K562 (cell line): Measurements from ENCODE around the gene TARBP1. TPM values are rescaled to one million over a fixed set of nuclear protein-coding genes. Genes with fewer than 3 reads are reported as not detected.

Experiments used
- CAMTA2 ChIP-seq: fragments of 250-450 bp; sonication (Bioruptor Pico); conservative IDR thresholded peaks from 2 replicates; pipeline ENCODE4 v1.5.1; 2022
- CHD1 ChIP-seq: fragments of 200-600 bp; sonication (generic); IDR thresholded peaks from one replicate; pipeline ENCODE4 v1.6.1; 2012; ENCODE audit warnings: mild to moderate bottlenecking, moderate library complexity, low read length, inconsistent platforms
- ERF ChIP-seq: fragments of 450-650 bp; formaldehyde crosslinking; IDR thresholded peaks from 2 replicates; pipeline ENCODE4 v1.4.0; 2020; ENCODE audit warnings: mild to moderate bottlenecking, mixed read lengths
- RBM14 ChIP-seq: fragments of 200-400 bp; formaldehyde crosslinking; IDR thresholded peaks from 2 replicates; pipeline ENCODE4 v1.6.1; 2018; ENCODE audit warnings: low read depth, mild to moderate bottlenecking, low read length, moderate library complexity, borderline replicate concordance; ENCODE audit not compliant: insufficient read depth
- SNRNP70 ChIP-seq: fragments of 200-400 bp; formaldehyde crosslinking; optimal IDR thresholded peaks from 2 replicates; pipeline ENCODE3; 2017; ENCODE audit warnings: low read depth, low read length
- TSHZ1 ChIP-seq: fragments of 250-450 bp; sonication (Bioruptor Pico); IDR thresholded peaks from 2 replicates; pipeline ENCODE4 v1.4.0; 2020; ENCODE audit warnings: mild to moderate bottlenecking, moderate library complexity
- ZFPM2 ChIP-seq: fragments of 250-450 bp; sonication (Bioruptor Pico); IDR thresholded peaks from 2 replicates; pipeline ENCODE4 v1.5.1; 2022; ENCODE audit warnings: mild to moderate bottlenecking
- ZNF41 ChIP-seq: fragments of 250-450 bp; sonication (Bioruptor Pico); conservative IDR thresholded peaks from 2 replicates; pipeline ENCODE4 v1.4.0; 2020; ENCODE audit warnings: mild to moderate bottlenecking
- polyA plus RNA-seq, 8 experiments: library from polyadenylated mRNA; depleted of rRNA in 4 of 8; stranded (reverse) in 5 of 8; unstranded in 3 of 8; fragments of >200 nt; fragmentation: Nextera tagmentation in 2 of 8; fragmentation: Illumina TruSeq in 1 of 8; extraction: Ambion mirVana in 2 of 8; extraction: Trizol in 1 of 8; gene quantifications; 2 replicates each; pipeline versions ENCODE4 v1.2.1 to v1.2.3, GENCODE V29; 2011 to 2014; ENCODE audit warnings: inconsistent platforms in 1 of 8, missing spikeins in 1 of 8
- total RNA-seq, 7 experiments: library from RNA; depleted of rRNA in 6 of 7; stranded (reverse); fragments of >200 nt in 6 of 7; fragmentation: Illumina TruSeq in 2 of 7; extraction: Trizol in 2 of 7; gene quantifications; 2 replicates each; pipeline versions ENCODE4 v1.2.1 to v1.2.3, GENCODE V29; 2011 to 2021; ENCODE audit warnings: low replicate concordance in 1 of 7
- TF ChIP-seq, protein P1 (sequence below): sonication (generic); formaldehyde crosslinking; IDR thresholded peaks from 2 replicates; pipeline ENCODE4 v1.8.0; 2022; ENCODE audit warnings: mild to moderate bottlenecking, missing genetic modification reagents
- TF ChIP-seq, protein P2 (sequence below): fragments of 200-800 bp; sonication (Bioruptor generic); IDR thresholded peaks from 2 replicates; pipeline ENCODE4 v1.6.1; 2016; ENCODE audit warnings: missing genetic modification characterization, missing compliant biosample characterization

TARBP1 gene
- total and polyA plus RNA-seq, 9 of the 15 experiments (the other 6 are each of a cell fraction or from before 2014, with no cell fraction given): 8.8 to 48.0 (median 22.9) TPM

GRCh38 chr1:234478481-234479309 lies at the start of gene TARBP1 (continued):
- TF ChIP-seq, protein P1, sequence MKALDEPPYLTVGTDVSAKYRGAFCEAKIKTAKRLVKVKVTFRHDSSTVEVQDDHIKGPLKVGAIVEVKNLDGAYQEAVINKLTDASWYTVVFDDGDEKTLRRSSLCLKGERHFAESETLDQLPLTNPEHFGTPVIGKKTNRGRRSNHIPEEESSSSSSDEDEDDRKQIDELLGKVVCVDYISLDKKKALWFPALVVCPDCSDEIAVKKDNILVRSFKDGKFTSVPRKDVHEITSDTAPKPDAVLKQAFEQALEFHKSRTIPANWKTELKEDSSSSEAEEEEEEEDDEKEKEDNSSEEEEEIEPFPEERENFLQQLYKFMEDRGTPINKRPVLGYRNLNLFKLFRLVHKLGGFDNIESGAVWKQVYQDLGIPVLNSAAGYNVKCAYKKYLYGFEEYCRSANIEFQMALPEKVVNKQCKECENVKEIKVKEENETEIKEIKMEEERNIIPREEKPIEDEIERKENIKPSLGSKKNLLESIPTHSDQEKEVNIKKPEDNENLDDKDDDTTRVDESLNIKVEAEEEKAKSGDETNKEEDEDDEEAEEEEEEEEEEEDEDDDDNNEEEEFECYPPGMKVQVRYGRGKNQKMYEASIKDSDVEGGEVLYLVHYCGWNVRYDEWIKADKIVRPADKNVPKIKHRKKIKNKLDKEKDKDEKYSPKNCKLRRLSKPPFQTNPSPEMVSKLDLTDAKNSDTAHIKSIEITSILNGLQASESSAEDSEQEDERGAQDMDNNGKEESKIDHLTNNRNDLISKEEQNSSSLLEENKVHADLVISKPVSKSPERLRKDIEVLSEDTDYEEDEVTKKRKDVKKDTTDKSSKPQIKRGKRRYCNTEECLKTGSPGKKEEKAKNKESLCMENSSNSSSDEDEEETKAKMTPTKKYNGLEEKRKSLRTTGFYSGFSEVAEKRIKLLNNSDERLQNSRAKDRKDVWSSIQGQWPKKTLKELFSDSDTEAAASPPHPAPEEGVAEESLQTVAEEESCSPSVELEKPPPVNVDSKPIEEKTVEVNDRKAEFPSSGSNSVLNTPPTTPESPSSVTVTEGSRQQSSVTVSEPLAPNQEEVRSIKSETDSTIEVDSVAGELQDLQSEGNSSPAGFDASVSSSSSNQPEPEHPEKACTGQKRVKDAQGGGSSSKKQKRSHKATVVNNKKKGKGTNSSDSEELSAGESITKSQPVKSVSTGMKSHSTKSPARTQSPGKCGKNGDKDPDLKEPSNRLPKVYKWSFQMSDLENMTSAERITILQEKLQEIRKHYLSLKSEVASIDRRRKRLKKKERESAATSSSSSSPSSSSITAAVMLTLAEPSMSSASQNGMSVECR (CRISPR knock-in tag): peak; percentile 81
- TF ChIP-seq TSHZ1: no peak
- no peak for TF ChIP-seq SNRNP70
- peak; percentile 91 for TF ChIP-seq ERF
- TF ChIP-seq RBM14: no peak
- TF ChIP-seq, protein P2, sequence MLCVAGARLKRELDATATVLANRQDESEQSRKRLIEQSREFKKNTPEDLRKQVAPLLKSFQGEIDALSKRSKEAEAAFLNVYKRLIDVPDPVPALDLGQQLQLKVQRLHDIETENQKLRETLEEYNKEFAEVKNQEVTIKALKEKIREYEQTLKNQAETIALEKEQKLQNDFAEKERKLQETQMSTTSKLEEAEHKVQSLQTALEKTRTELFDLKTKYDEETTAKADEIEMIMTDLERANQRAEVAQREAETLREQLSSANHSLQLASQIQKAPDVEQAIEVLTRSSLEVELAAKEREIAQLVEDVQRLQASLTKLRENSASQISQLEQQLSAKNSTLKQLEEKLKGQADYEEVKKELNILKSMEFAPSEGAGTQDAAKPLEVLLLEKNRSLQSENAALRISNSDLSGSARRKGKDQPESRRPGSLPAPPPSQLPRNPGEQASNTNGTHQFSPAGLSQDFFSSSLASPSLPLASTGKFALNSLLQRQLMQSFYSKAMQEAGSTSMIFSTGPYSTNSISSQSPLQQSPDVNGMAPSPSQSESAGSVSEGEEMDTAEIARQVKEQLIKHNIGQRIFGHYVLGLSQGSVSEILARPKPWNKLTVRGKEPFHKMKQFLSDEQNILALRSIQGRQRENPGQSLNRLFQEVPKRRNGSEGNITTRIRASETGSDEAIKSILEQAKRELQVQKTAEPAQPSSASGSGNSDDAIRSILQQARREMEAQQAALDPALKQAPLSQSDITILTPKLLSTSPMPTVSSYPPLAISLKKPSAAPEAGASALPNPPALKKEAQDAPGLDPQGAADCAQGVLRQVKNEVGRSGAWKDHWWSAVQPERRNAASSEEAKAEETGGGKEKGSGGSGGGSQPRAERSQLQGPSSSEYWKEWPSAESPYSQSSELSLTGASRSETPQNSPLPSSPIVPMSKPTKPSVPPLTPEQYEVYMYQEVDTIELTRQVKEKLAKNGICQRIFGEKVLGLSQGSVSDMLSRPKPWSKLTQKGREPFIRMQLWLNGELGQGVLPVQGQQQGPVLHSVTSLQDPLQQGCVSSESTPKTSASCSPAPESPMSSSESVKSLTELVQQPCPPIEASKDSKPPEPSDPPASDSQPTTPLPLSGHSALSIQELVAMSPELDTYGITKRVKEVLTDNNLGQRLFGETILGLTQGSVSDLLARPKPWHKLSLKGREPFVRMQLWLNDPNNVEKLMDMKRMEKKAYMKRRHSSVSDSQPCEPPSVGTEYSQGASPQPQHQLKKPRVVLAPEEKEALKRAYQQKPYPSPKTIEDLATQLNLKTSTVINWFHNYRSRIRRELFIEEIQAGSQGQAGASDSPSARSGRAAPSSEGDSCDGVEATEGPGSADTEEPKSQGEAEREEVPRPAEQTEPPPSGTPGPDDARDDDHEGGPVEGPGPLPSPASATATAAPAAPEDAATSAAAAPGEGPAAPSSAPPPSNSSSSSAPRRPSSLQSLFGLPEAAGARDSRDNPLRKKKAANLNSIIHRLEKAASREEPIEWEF (CRISPR knock-in tag): no peak; the same call in 1 of the 2 replicates
- TF ChIP-seq CHD1: no peak
- no peak for TF ChIP-seq ZFPM2 (CRISPR knock-in tag)
- TF ChIP-seq CAMTA2 (CRISPR knock-in tag): 0 out of 2 replicates have a peak, but pooled peaks have one; percentile 70
- TF ChIP-seq ZNF41 (CRISPR knock-in tag): no peak
